Activated CD4-positive, alpha-beta T cell treated with anti-CD3 and anti-CD28 coated beads, Interleukin-2, amount 10 ng/mL, durations not matched to agents 7 days and 5 days (primary cell): ENCODE results near the gene APOO. TPM values are rescaled to one million over a fixed set of nuclear protein-coding genes. Genes with fewer than 3 reads are reported as not detected.

ENCODE experiments used
- CTCF ChIA-PET: fragments of 350-600 bp; sonication (Branson Sonifier 250); formaldehyde crosslinking; loops from one replicate; lab custom pipeline; 2021; ENCODE audit warnings: antibody characterized with exemption; lab: Charles Lee
- POLR2A ChIA-PET: fragments of 350-600 bp; sonication (Branson Sonifier 250); formaldehyde crosslinking; loops from one replicate; lab custom pipeline; 2021; ENCODE audit warnings: antibody characterized with exemption; lab: Charles Lee
- DNase-seq: peaks from one replicate; pipeline ENCODE4 v3.0.0-alpha.2; 2020
- H3K27ac Mint-ChIP-seq: one replicate; pipeline ENCODE4 v1.8.0; 2021; ENCODE audit warnings: mild to moderate bottlenecking, moderate library complexity, mixed read lengths
- H3K27me3 Mint-ChIP-seq: one replicate; pipeline ENCODE4 v1.8.0; 2021; ENCODE audit warnings: mixed read lengths
- H3K36me3 Mint-ChIP-seq: one replicate; pipeline ENCODE4 v1.8.0; 2021; ENCODE audit warnings: low read depth, mixed read lengths
- H3K4me1 Mint-ChIP-seq: one replicate; pipeline ENCODE4 v1.8.0; 2021; ENCODE audit warnings: mixed read lengths
- H3K4me3 Mint-ChIP-seq: one replicate; pipeline ENCODE4 v1.8.0; 2021; ENCODE audit warnings: mild to moderate bottlenecking, moderate library complexity, mixed read lengths
- H3K9me3 Mint-ChIP-seq: one replicate; pipeline ENCODE4 v1.8.0; 2021; ENCODE audit warnings: mixed read lengths
- total RNA-seq, 2 experiments: library from RNA; stranded (reverse); gene quantifications; one replicate each; pipeline ENCODE4 v1.2.3, GENCODE V29; 2021

The APOO gene
- total RNA-seq, 2 experiments from 2014 or later, result 26.6 to 28.5 TPM

GRCh38 chrX:23932046-23932445 lies 24.3 kb upstream of the APOO start:
- Mint-ChIP-seq H3K4me3 (no peak overlapping the region), H3K27ac (no peak overlapping the region), H3K9me3 (no peaks in the 10 kb centered on the region), H3K4me1 (peaks cover 17% of the 10 kb centered on the region), H3K27me3 (no peaks in the 10 kb centered on the region), H3K36me3 (no peaks in the 10 kb centered on the region)
- ChIA-PET POLR2A (no interaction called here), CTCF (interaction anchor here (1.0 to 1.6 kb wide), 3 partner anchors 9 to 24 kb away, joined by 3 to 4 read pairs (median 3); partner anchors contain the start of genes APOO and CXorf58)
- DNase-seq, result no peak

DNA sequence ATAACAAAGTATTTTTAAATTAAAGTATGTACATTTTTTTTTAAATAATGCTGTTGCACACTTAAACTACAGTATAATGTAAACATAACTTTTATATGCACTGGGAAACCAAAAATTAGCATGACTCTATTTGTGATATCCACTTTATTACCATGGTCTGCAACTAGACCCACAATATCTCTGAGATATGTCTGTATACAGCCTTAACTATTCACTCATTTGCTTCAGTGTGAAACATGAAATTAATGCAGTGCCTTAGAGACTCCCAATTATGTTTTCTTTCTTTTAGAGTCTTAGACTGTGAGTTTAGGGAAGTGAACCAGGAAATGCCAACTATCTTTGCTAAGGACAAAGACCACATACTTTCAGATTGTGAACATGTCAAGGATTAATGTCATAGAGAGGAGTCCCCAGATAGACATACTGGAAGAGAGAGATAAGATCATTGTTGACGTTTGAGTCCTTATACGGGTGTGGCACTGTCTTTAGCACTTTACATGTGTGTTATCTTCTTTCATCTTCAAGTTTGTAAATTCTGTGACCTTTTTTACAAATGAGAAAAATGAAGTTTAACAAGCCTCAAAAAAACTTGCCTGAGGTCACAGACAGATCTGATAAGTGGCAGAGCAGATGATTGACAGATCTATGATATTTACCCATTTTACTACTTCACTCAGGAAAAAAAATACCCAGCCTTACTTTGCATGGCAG lies 23.3 kb upstream of the APOO start:
- H3K4me1 Mint-ChIP-seq, result peaks cover 17% of the 10 kb centered on the region
- H3K27me3 Mint-ChIP-seq, result no peaks in the 10 kb centered on the region
- ChIA-PET CTCF (interaction anchor here (1.1 to 1.6 kb wide), 2 partner anchors 11 to 23 kb away, joined by 3 to 4 read pairs; partner anchors contain the start of genes APOO and CXorf58), POLR2A (no interaction called here)
- H3K9me3 Mint-ChIP-seq, result no peaks in the 10 kb centered on the region
- H3K4me3 Mint-ChIP-seq, result no peak overlapping the region
- H3K36me3 Mint-ChIP-seq, result no peaks in the 10 kb centered on the region
- DNase-seq, result peak; percentile 7
- peak overlapping the region; percentile 76 for H3K27ac Mint-ChIP-seq

DNA sequence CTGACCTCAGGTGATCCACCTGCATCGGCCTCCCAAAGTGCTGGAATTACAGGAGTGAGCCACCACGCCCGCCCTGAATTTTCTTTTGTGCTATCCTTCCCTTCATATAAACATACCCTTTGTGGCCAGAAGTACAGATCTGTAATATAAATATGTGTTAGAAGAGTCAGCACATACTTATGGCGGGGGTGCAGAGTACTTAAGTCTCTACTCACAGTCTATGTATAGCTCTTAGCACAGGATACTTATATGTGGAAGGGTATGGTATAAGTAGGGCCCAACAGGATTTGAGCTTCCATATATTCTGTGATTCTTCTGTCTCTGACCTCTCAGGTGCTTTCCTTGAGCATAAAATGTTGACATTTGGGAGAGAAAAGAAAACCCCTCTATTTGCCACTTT lies 18.3 kb upstream of the APOO start:
- DNase-seq, result no peak
- ChIA-PET POLR2A (no interaction called here), CTCF (interaction anchor here (1.3 kb wide), 1 partner anchor 10 kb away, joined by 3 read pairs; no protein-coding TSS in a partner anchor)
- Mint-ChIP-seq H3K27ac (no peak overlapping the region), H3K36me3 (no peaks in the 10 kb centered on the region), H3K4me3 (no peak overlapping the region), H3K4me1 (peaks cover 2% of the 10 kb centered on the region), H3K27me3 (no peaks in the 10 kb centered on the region), H3K9me3 (no peaks in the 10 kb centered on the region)

GRCh38 chrX:23919706-23920320 lies 12.1 kb upstream of the APOO start:
- Mint-ChIP-seq H3K4me1 (peaks cover 3% of the 10 kb centered on the region), H3K4me3 (no peak overlapping the region), H3K27ac (no peak overlapping the region), H3K27me3 (peaks cover 4% of the 10 kb centered on the region), H3K9me3 (no peaks in the 10 kb centered on the region), H3K36me3 (peaks cover 3% of the 10 kb centered on the region)
- CTCF ChIA-PET, result interaction anchor here (0.6 to 2.1 kb wide), 3 partner anchors 12 to 312 kb away, joined by 3 to 4 read pairs (median 3); no protein-coding TSS in a partner anchor
- POLR2A ChIA-PET, result no interaction called here
- no peak for DNase-seq

DNA sequence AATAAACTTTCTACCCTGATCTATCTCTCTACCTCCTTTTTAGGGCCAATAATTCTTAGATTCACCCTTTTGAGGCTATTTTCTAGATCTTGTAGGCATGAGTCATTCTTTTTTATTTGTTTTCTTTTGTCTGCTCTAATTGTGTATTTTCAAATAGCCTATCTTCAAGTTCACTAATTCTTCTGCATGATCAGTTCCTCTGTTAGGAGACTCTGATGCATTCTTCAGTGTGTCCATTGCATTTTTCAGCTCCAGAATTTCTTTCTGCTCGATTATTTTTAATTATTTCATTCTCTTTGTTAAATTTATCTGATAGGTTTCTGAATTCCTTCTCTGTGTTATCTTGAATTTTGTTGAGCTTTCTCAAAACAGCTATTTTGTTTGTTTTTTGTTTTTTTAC lies 11.4 kb upstream of the APOO start:
- DNase-seq, result no peak
- POLR2A ChIA-PET, result no interaction called here
- Mint-ChIP-seq H3K27me3 (peaks cover 4% of the 10 kb centered on the region), H3K4me1 (peaks cover 3% of the 10 kb centered on the region), H3K27ac (no peak overlapping the region), H3K9me3 (no peaks in the 10 kb centered on the region), H3K4me3 (no peak overlapping the region), H3K36me3 (peaks cover 3% of the 10 kb centered on the region)
- CTCF ChIA-PET, result interaction anchor here (1.2 to 2.1 kb wide), 2 partner anchors 12 to 15 kb away, joined by 3 to 4 read pairs; no protein-coding TSS in a partner anchor

DNA sequence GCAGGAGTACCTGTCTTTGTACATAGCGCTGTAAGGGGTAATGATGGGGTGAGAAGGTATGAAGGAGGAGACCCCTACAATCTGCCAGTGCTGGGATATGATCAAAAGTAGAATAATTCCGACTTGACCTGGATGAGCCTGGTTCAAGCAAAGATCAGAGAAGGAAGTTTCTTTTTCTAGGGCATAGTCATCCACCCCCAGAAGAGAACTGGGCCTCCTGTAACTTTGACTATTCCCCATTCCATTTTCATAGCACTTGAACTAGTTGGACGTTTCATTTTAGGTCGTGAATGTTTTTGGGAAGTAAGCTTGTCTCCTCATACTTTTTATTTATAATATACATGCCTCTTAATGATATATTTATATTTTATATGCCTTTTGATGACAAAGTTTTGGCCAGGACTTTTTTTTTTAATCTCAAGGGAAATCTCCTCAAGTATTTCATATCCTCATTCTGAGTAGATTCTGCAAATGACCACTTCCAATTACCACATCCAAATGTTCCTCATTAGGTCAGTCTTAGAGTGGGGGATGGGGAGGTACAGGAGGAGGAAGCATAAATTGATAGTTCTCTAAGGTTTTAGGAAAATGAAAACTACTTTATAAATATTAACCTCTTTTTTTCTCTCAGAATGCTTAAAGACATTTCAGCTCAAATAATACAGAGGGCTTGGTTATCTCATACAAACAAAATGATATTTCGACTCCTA lies 3.5 kb upstream of the APOO start:
- no peak for DNase-seq
- no peaks in the 10 kb centered on the region for H3K9me3 Mint-ChIP-seq
- no peaks in the 10 kb centered on the region for H3K36me3 Mint-ChIP-seq
- no peak overlapping the region for H3K4me3 Mint-ChIP-seq
- POLR2A ChIA-PET, result no interaction called here
- H3K27me3 Mint-ChIP-seq, result no peaks in the 10 kb centered on the region
- H3K4me1 Mint-ChIP-seq, result peaks cover 14% of the 10 kb centered on the region
- CTCF ChIA-PET, result interaction anchor here (1.0 kb wide), 1 partner anchor 14 kb away, joined by 3 read pairs; no protein-coding TSS in a partner anchor
- no peak overlapping the region for H3K27ac Mint-ChIP-seq

DNA sequence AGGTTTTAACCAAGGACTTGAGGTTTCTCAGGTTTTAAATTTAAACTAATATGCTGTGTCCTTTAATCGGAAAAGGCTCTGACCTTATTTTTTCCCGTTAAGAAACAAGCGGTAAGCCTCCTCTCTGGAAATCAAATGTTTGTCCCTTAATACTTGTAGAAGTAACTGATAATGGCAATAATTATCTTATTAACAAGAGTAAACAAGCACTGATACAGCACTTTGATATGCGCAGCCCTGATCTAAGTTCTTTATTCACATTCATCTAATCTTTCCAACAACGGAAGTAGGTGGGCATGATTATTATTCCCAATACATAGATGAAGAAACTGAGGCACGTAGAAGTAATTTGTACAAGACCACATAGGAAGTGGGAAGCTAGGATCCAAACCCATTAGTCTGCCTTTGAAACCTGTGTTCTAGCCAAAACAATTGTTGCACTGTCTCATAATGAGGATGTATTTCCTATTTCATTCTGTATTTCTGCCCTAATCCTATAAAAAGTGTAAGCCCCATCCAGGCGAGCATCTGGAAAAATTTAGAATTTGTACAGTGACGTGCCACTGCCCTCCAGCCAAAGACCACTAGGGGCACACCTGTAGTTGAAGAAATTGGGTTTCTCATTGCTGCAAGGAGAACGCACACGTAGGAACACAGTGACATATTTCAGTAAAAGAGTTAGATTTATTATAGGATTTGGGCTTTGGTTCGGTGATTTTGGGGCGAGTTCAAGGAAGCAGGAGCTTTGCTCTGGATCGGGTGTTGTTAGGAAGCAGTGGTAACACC lies 674 bp upstream of the APOO start:
- H3K27me3 Mint-ChIP-seq, result no peaks in the 10 kb centered on the region
- no peaks in the 10 kb centered on the region for H3K36me3 Mint-ChIP-seq
- peak overlapping the region; percentile 91 for H3K27ac Mint-ChIP-seq
- no peak for DNase-seq
- H3K9me3 Mint-ChIP-seq, result no peaks in the 10 kb centered on the region
- H3K4me1 Mint-ChIP-seq, result peaks cover 23% of the 10 kb centered on the region
- ChIA-PET CTCF (interaction anchor here (1.2 to 3.7 kb wide), 8 partner anchors 17 to 376 kb away, joined by 3 to 25 read pairs (median 4); partner anchors contain the start of genes EIF2S3, KLHL15 and PRDX4), POLR2A (interaction anchor here (1.0 kb wide), 1 partner anchor 145 kb away, joined by 8 read pairs; no protein-coding TSS in a partner anchor)
- H3K4me3 Mint-ChIP-seq, result peak overlapping the region; percentile 77

GRCh38 chrX:23907111-23907497 lies 634 bp downstream of the APOO start:
- peak overlapping the region; percentile 77 for H3K4me3 Mint-ChIP-seq
- H3K4me1 Mint-ChIP-seq, result peaks cover 23% of the 10 kb centered on the region
- peak overlapping the region; percentile 91 for H3K27ac Mint-ChIP-seq
- H3K9me3 Mint-ChIP-seq, result no peaks in the 10 kb centered on the region
- ChIA-PET CTCF (interaction anchor here (0.6 to 3.7 kb wide), 10 partner anchors 9 to 211 kb away, joined by 3 to 25 read pairs (median 4); partner anchors contain the start of genes EIF2S3 and KLHL15), POLR2A (no interaction called here)
- H3K36me3 Mint-ChIP-seq, result no peaks in the 10 kb centered on the region
- no peak for DNase-seq
- H3K27me3 Mint-ChIP-seq, result no peaks in the 10 kb centered on the region

- no peaks in the 10 kb centered on the region for H3K9me3 Mint-ChIP-seq
Observed at GRCh38 chrX:23904096-23904495, 3.6 kb downstream of the APOO start.

GRCh38 chrX:23902419-23902818 lies 5.3 kb downstream of the APOO start:
- no peaks in the 10 kb centered on the region for H3K36me3 Mint-ChIP-seq
- H3K27me3 Mint-ChIP-seq, result no peaks in the 10 kb centered on the region
- ChIA-PET POLR2A (interaction anchor here (0.6 to 1.3 kb wide), 4 partner anchors 119 to 206 kb away, joined by 3 to 9 read pairs (median 4); partner anchors contain the start of gene SAT1), CTCF (interaction anchor here (0.9 to 2.7 kb wide), 27 partner anchors 11 to 1917 kb away, joined by 3 to 24 read pairs (median 4); partner anchors contain the start of gene SAT1)
- no peaks in the 10 kb centered on the region for H3K9me3 Mint-ChIP-seq
- H3K4me3 Mint-ChIP-seq, result no peak overlapping the region
- no peak overlapping the region for H3K27ac Mint-ChIP-seq
- H3K4me1 Mint-ChIP-seq, result peaks cover 13% of the 10 kb centered on the region
- peak; percentile 16 for DNase-seq

More at GRCh38 chrX:23904096-23904495, 3.6 kb downstream of the APOO start:
- Mint-ChIP-seq H3K4me1 (peaks cover 23% of the 10 kb centered on the region), H3K27me3 (no peaks in the 10 kb centered on the region), H3K4me3 (no peak overlapping the region), H3K36me3 (no peaks in the 10 kb centered on the region), H3K27ac (no peak overlapping the region)
- ChIA-PET POLR2A (no interaction called here), CTCF (interaction anchor here (1.2 kb wide), 1 partner anchor 214 kb away, joined by 3 read pairs; no protein-coding TSS in a partner anchor)
- DNase-seq, result no peak

- Mint-ChIP-seq H3K4me1 (peaks cover 18% of the 10 kb centered on the region), H3K27ac (no peak overlapping the region), H3K27me3 (no peaks in the 10 kb centered on the region), H3K36me3 (no peaks in the 10 kb centered on the region), H3K4me3 (no peak overlapping the region), H3K9me3 (no peaks in the 10 kb centered on the region)
- CTCF ChIA-PET, result interaction anchor here (0.6 to 2.7 kb wide), 31 partner anchors 10 to 1917 kb away, joined by 3 to 24 read pairs (median 4); partner anchors contain the start of gene SAT1
- POLR2A ChIA-PET, result interaction anchor here (0.6 to 1.3 kb wide), 5 partner anchors 119 to 258 kb away, joined by 3 to 9 read pairs (median 3); partner anchors contain the start of gene SAT1
- peak; percentile 53 for DNase-seq
Observed at GRCh38 chrX:23901805-23902204, 5.9 kb downstream of the APOO start.
